Prostate gland (tissue), 2 donors: ENCODE measurements around the gene SMYD3.

Experiments used
- POLR2A ChIP-seq: fragments of 450-650 bp; IDR thresholded peaks from one replicate; pipeline ENCODE4 v1.6.1; 2016; ENCODE audit warnings: antibody characterized with exemption, mild to moderate bottlenecking
- POLR2AphosphoS5 ChIP-seq: sonication (generic); formaldehyde crosslinking; IDR thresholded peaks from one replicate; pipeline ENCODE4 v1.6.1; 2017; ENCODE audit warnings: antibody characterized with exemption
- TF ChIP-seq, protein P1 (sequence below), 4 experiments: fragments of 200-600 bp in 2 of 4; fragments of 450-650 bp in 2 of 4; sonication (generic) in 2 of 4; IDR thresholded peaks; 1 replicate in 3 of 4; 2 replicates in 1 of 4; pipeline ENCODE4 v1.5.1; 2016 to 2019; ENCODE audit warnings: antibody characterized with exemption in 4 of 4, mild to moderate bottlenecking in 2 of 4, moderate library complexity in 2 of 4

- TF ChIP-seq POLR2AphosphoS5 (no peak), POLR2A (no peak)
- TF ChIP-seq, protein P1, sequence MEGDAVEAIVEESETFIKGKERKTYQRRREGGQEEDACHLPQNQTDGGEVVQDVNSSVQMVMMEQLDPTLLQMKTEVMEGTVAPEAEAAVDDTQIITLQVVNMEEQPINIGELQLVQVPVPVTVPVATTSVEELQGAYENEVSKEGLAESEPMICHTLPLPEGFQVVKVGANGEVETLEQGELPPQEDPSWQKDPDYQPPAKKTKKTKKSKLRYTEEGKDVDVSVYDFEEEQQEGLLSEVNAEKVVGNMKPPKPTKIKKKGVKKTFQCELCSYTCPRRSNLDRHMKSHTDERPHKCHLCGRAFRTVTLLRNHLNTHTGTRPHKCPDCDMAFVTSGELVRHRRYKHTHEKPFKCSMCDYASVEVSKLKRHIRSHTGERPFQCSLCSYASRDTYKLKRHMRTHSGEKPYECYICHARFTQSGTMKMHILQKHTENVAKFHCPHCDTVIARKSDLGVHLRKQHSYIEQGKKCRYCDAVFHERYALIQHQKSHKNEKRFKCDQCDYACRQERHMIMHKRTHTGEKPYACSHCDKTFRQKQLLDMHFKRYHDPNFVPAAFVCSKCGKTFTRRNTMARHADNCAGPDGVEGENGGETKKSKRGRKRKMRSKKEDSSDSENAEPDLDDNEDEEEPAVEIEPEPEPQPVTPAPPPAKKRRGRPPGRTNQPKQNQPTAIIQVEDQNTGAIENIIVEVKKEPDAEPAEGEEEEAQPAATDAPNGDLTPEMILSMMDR (IDR thresholded peaks at IDR 0.05): no peak
These were observed 237.6 kb downstream of the SMYD3 start for GRCh38 chr1:246269466-246269865.
